Heart left ventricle (tissue), 13 donors: ENCODE results near the gene PI16.

Source experiments
- POLR2A ChIP-seq, 2 donors: fragments of 450-650 bp; IDR thresholded peaks; one replicate each; pipeline ENCODE4 v1.6.1; 2017; ENCODE audit warnings: antibody characterized with exemption in 2 of 2, mild to moderate bottlenecking in 2 of 2, moderate library complexity in 2 of 2
- TF ChIP-seq, protein P1 (sequence below), 12 donors: fragments of 200-600 bp; sonication (generic) in 4 of 12; IDR thresholded peaks; one replicate each; pipeline versions ENCODE4 v1.5.0 to v1.8.0; 2018 to 2022; ENCODE audit warnings: antibody characterized with exemption in 12 of 12, mild to moderate bottlenecking in 5 of 12
- donor health status: ischemic (EF 13 %, LVEDD 7.1; RV severe dilation, severe dysfunction).
- donor health status: DM: no; HTN: yes; CAD: no.
- donor health status: DM: no; HTN: no; CAD: no.
- donor health status: ischemic (EF 25% LVEDD 6.9; RV normal size, moderate dysfunction).
- donor health status: ischemic (EF 25% LVEDD 5.7; RV mildly dilated, moderate dysfunction).
- donor health status: ischemic (EF 35%, LVEDD 5.7; RV mildly dilated, moderate dysfunction).
- donor health status: nonischemic (EF 11% LVEDD 7.7; RV severe dilation, severe dysfunction).
- donor health status: DM: yes; HTN: yes; CAD: no.
- donor health status: PGD.
- donor health status: ischemic (EF 29% LVEDD 5.4; RV normal size, mild dysfunction).
- donor health status: nonischemic (EF 23%, LVEDD 6.1; RV moderate dilation, normal function).

DNA sequence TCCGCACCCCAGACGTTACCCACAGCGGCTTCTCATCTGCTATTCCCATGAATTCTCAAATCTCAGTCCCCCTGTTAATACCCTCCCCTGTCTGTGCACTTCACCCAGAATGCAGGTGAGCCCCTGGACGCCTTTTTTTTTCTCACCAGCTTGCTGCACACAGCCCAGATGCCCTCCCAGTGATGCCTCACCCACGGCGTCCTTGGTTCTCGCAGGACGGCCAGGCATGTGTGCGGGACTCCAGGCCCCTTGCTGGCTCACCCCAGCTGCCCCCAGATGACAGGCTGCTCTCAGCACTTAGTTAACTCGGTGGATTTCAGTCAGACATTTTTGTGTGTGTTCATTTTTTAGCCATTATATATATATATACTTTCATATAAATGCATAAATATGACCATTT lies 25.4 kb upstream of the PI16 start:
- TF ChIP-seq POLR2A (IDR thresholded peaks at IDR 0.05), result no peak
- TF ChIP-seq, protein P1, sequence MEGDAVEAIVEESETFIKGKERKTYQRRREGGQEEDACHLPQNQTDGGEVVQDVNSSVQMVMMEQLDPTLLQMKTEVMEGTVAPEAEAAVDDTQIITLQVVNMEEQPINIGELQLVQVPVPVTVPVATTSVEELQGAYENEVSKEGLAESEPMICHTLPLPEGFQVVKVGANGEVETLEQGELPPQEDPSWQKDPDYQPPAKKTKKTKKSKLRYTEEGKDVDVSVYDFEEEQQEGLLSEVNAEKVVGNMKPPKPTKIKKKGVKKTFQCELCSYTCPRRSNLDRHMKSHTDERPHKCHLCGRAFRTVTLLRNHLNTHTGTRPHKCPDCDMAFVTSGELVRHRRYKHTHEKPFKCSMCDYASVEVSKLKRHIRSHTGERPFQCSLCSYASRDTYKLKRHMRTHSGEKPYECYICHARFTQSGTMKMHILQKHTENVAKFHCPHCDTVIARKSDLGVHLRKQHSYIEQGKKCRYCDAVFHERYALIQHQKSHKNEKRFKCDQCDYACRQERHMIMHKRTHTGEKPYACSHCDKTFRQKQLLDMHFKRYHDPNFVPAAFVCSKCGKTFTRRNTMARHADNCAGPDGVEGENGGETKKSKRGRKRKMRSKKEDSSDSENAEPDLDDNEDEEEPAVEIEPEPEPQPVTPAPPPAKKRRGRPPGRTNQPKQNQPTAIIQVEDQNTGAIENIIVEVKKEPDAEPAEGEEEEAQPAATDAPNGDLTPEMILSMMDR (IDR thresholded peaks at IDR 0.05), result no peak
